ENCODE data around the gene ZNF487.

GRCh38 chr10:43444323-43444722, 7.4 kb downstream of the ZNF487 start:
- TF ChIP-seq CTCF (IDR thresholded peaks at IDR 0.05) = no peak
- TF ChIP-seq POLR2A (IDR thresholded peaks at IDR 0.05) = no peak
- TF ChIP-seq EP300 (IDR thresholded peaks at IDR 0.05) = no peak
